VCaP (cell line): ENCODE data around the gene FAM228A.
"Not testable (repeated sequence)": the region's sequence is repeated elsewhere in the genome, so short reads cannot be mapped to it uniquely, and the experiment has no call there.

Experiments used
- H3K27ac ChIP-seq: fragments of 450-650 bp; 2 replicates; pipeline ENCODE4 v1.5.1; 2017
- TF ChIP-seq, protein P1 (sequence below): fragments of 450-650 bp; conservative IDR thresholded peaks from 2 replicates; pipeline ENCODE4 v1.5.1; 2017; ENCODE audit warnings: mild to moderate bottlenecking, moderate library complexity

Gene FAM228A

DNA sequence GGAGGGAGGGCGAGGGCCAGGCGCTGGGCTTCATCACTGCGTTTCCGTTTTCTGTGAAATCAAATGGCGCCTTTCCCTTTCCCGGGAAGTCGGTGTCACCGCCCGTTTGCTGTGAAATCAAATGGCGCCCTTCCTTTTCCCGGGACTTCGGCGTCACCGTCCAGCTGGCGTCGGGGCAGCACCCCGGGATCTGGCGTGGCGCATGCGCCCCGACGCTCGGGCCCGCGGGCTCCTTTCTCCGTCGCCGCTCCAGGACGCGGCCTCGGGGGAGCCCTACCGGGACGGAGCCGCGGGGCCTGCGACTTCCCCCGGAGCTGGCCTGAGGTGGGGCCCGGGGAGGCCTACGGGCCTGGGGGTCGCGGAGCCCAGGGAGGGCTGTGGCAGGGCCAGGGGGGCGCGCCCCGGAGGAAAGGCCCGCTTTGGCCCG, at the start of gene FAM228A:
Gene FAM228A, plus strand, starts transcription at position 203 of the 427 bp plus-strand sequence. CDS start 428 bp downstream, outside the sequence.
- TF ChIP-seq, protein P1, sequence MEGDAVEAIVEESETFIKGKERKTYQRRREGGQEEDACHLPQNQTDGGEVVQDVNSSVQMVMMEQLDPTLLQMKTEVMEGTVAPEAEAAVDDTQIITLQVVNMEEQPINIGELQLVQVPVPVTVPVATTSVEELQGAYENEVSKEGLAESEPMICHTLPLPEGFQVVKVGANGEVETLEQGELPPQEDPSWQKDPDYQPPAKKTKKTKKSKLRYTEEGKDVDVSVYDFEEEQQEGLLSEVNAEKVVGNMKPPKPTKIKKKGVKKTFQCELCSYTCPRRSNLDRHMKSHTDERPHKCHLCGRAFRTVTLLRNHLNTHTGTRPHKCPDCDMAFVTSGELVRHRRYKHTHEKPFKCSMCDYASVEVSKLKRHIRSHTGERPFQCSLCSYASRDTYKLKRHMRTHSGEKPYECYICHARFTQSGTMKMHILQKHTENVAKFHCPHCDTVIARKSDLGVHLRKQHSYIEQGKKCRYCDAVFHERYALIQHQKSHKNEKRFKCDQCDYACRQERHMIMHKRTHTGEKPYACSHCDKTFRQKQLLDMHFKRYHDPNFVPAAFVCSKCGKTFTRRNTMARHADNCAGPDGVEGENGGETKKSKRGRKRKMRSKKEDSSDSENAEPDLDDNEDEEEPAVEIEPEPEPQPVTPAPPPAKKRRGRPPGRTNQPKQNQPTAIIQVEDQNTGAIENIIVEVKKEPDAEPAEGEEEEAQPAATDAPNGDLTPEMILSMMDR: no peak
- H3K27ac ChIP-seq: no peak within 1 kb of the TSS

- no peak overlapping the region for H3K27ac ChIP-seq
- TF ChIP-seq, protein P1: no peak
Measured at GRCh38 chr2:24125956-24126355, 48.9 kb upstream of the FAM228A start.

DNA sequence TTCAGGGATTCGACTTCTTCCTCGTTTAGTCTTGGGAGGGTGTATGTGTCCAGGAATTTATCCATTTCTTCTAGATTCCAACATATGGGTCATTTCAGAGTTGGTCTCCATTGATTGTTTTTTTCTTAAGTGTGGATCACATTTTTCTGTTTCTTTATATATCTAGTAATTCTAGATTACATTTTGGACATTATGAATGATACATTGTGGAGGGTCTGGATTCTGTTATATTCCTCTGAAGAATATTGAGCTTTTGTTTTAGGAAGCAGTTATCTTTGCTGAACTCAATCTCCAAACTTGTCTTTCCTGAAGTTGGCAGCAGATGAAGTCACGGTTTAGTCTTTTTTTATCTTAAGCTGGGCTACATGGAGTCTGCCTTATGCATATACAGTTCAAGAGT, 42.3 kb upstream of the FAM228A start:
- TF ChIP-seq, protein P1: no peak

GRCh38 chr2:24140305-24140704, 34.5 kb upstream of the FAM228A start:
- not testable (repeated sequence) for H3K27ac ChIP-seq

More for the DNA sequence above, 42.3 kb upstream of the FAM228A start:
- no peak overlapping the region for H3K27ac ChIP-seq

GRCh38 chr2:24147364-24147763, 27.5 kb upstream of the FAM228A start:
- TF ChIP-seq, protein P1: no peak

GRCh38 chr2:24152413-24153197, 22.2 kb upstream of the FAM228A start:
- TF ChIP-seq, protein P1: no peak
- no peak overlapping the region for H3K27ac ChIP-seq

More at GRCh38 chr2:24147364-24147763, 27.5 kb upstream of the FAM228A start:
- no peak overlapping the region for H3K27ac ChIP-seq

- TF ChIP-seq, protein P1: no peak
- H3K27ac ChIP-seq: no peak overlapping the region
Measured at GRCh38 chr2:24153478-24153877, 21.4 kb upstream of the FAM228A start.

GRCh38 chr2:24158131-24158530, 16.7 kb upstream of the FAM228A start:
- H3K27ac ChIP-seq: no peak overlapping the region
- TF ChIP-seq, protein P1: no peak
